GM12878 (cell line): Measurements from ENCODE around the gene NCDN. TPM values are rescaled to one million over a fixed set of nuclear protein-coding genes. Genes with fewer than 3 reads are reported as not detected.

Source experiments
- ATAC-seq: fragments of 200-7000 bp; cut with Tn5 transposase; 3 replicates; pipeline ENCODE4 v1.9.1; 2020; ENCODE audit warnings: mild to moderate bottlenecking, moderate library complexity
- BruUV-seq: library from RNA; stranded (reverse); fragments of 400-500 nt; replicated peaks from 2 replicates; lab custom pipeline; 2021; lab: Mats Ljungman, UMichigan
- CTCF ChIA-PET: fragments of 300-600 bp; sonication (Branson Sonifier 250); formaldehyde crosslinking; extraction: SDS; loops from one replicate; lab custom pipeline; 2021; ENCODE audit warnings: inconsistent platforms; lab: Yijun Ruan, JAX
- POLR2A ChIA-PET: fragments of 350-600 bp; formaldehyde crosslinking; extraction: SDS; loops from one replicate; lab custom pipeline; 2021; ENCODE audit warnings: inconsistent platforms; lab: Charles Lee
- RAD21 ChIA-PET: fragments of 300-600 bp; sonication (Branson Sonifier 250); formaldehyde crosslinking; loops from one replicate; lab custom pipeline; 2023; ENCODE audit warnings: antibody characterized with exemption; ENCODE audit not compliant: unreplicated experiment; lab: Charles Lee
- SMC1A ChIA-PET: fragments of 300-600 bp; sonication (Branson Sonifier 250); formaldehyde crosslinking; loops from one replicate; lab custom pipeline; 2023; ENCODE audit not compliant: unreplicated experiment, uncharacterized antibody; lab: Charles Lee
- DNase-seq: peaks from one replicate; pipeline ENCODE4 v3.0.0-alpha.2; 2011; ENCODE audit warnings: low read depth, low spot score
- FAIRE-seq: peaks from 3 replicates; lab custom pipeline; 2011; peaks lifted over from hg19 to GRCh38; lab: Jason Lieb, UNC
- H2AFZ ChIP-seq: 2 replicates; pipeline ENCODE4 v1.6.0; 2011; ENCODE audit warnings: low read depth, low read length, control low read depth; ENCODE audit not compliant: control insufficient read depth
- H3K27ac ChIP-seq: 2 replicates; pipeline ENCODE4 v1.5.1; 2011; ENCODE audit warnings: control low read depth; ENCODE audit not compliant: control insufficient read depth, insufficient read depth
- H3K27me3 ChIP-seq, 2 experiments: replicated peaks in 1 of 2; 2 replicates each; pipeline versions ENCODE4 v1.6.0 to v1.6.1; 2011; ENCODE audit warnings: low read length in 1 of 2; ENCODE audit not compliant: control insufficient read depth in 2 of 2, insufficient read depth in 2 of 2
- H3K36me3 ChIP-seq, 2 experiments: 2 replicates each; pipeline ENCODE4 v1.5.1; 2011; ENCODE audit warnings: low read length in 1 of 2; ENCODE audit not compliant: control insufficient read depth in 2 of 2, insufficient read depth in 2 of 2
- H3K4me1 ChIP-seq: 2 replicates; pipeline ENCODE4 v1.6.1; 2011; ENCODE audit warnings: mild to moderate bottlenecking, low read length, moderate library complexity, mixed read lengths; ENCODE audit not compliant: control insufficient read depth, insufficient read depth
- H3K4me2 ChIP-seq: 2 replicates; pipeline ENCODE4 v1.6.0; 2011; ENCODE audit warnings: control low read depth; ENCODE audit not compliant: control insufficient read depth, insufficient read depth
- H3K4me3 ChIP-seq: fragments of 200-600 bp; sonication (generic); 2 replicates; pipeline ENCODE4 v1.5.1; 2016
- H3K79me2 ChIP-seq: 2 replicates; pipeline ENCODE4 v1.6.0; 2011; ENCODE audit warnings: low read length; ENCODE audit not compliant: control insufficient read depth, insufficient read depth
- H3K9ac ChIP-seq: 2 replicates; pipeline ENCODE4 v1.8.0; 2011; ENCODE audit warnings: low read length, control low read depth, mixed read lengths; ENCODE audit not compliant: control insufficient read depth, insufficient read depth
- H3K9me3 ChIP-seq: replicated peaks from 3 replicates; pipeline ENCODE4 v1.5.1; 2011; ENCODE audit warnings: mild to moderate bottlenecking, low read length; ENCODE audit not compliant: control insufficient read depth, insufficient read depth
- H4K20me1 ChIP-seq: 2 replicates; pipeline ENCODE4 v1.6.0; 2011; ENCODE audit not compliant: control insufficient read depth, insufficient read depth
- BHLHE40 ChIP-seq, 2 experiments: fragments of 450-650 bp in 1 of 2; IDR thresholded peaks; 2 replicates each; pipeline ENCODE4 v1.6.1; 2011 to 2017; ENCODE audit warnings: low read depth in 2 of 2, borderline replicate concordance in 1 of 2, improper control_type of control experiment in 1 of 2, low read length in 1 of 2, mild to moderate bottlenecking in 1 of 2
- BRCA1 ChIP-seq: IDR thresholded peaks from 2 replicates; pipeline ENCODE4 v1.6.1; 2011; ENCODE audit warnings: low read depth, low read length, improper control_type of control experiment
- TCF3 ChIP-seq: IDR thresholded peaks from 2 replicates; pipeline ENCODE4 v1.6.1; 2012; ENCODE audit warnings: low read depth, mild to moderate bottlenecking, low read length, borderline replicate concordance; ENCODE audit not compliant: insufficient read depth
- WGBS: methylation state at CpG from one replicate; pipeline ENCODE4 v1.1.6; 2016; ENCODE audit warnings: low lambda C conversion rate; ENCODE audit not compliant: insufficient replicate concordance, insufficient coverage; ENCODE audit errors: missing lambda C conversion rate; 5-methylcytosine and 5-hydroxymethylcytosine counted together
- in situ Hi-C: fragments of 300-500 bp; cut with MboI; formaldehyde crosslinking; loops from 9 replicates; pipeline ENCODE4 v1.14.3; 2018; ENCODE audit warnings: mixed read lengths
- intact Hi-C: fragments of 100-400 bp; cut with micrococcal nuclease; formaldehyde crosslinking; loops from one replicate; pipeline ENCODE4 v1.14.2; 2022; ENCODE audit not compliant: unreplicated experiment
- polyA plus RNA-seq, 11 experiments: library from polyadenylated mRNA; depleted of rRNA in 4 of 11; unstranded in 6 of 11; stranded (reverse) in 5 of 11; fragments of >200 nt; fragmentation: Nextera tagmentation in 4 of 11; fragmentation: Illumina TruSeq in 1 of 11; extraction: Ambion mirVana in 4 of 11; extraction: Trizol in 1 of 11; gene quantifications; 1 replicate in 1 of 11; 2 replicates in 10 of 11; pipeline versions ENCODE4 v1.2.1 to v1.2.3, GENCODE V29; 2011 to 2016; ENCODE audit warnings: inconsistent platforms in 2 of 11, missing spikeins in 2 of 11, low read depth in 1 of 11
- total RNA-seq, 4 experiments: library from RNA; depleted of rRNA in 3 of 4; stranded (reverse); fragments of >200 nt in 3 of 4; fragmentation: Illumina TruSeq in 1 of 4; extraction: Trizol in 1 of 4; gene quantifications; 2 replicates each; pipeline versions ENCODE4 v1.2.1 to v1.2.3, GENCODE V29; 2013 to 2021

The NCDN gene
- total and polyA plus RNA-seq, 10 of the 15 experiments (the other 5 are each of a cell fraction or from before 2014, with no cell fraction given), result 1.8 to 25.5 (median 10.9) TPM

GRCh38 chr1:35556484-35557117, 998 bp upstream of the NCDN start:
- ChIA-PET POLR2A (interaction anchor here (0.5 to 2.9 kb wide), 10 partner anchors 8 to 869 kb away, joined by 3 to 19 read pairs (median 6); partner anchors contain the start of gene CLSPN), SMC1A (interaction anchor here (0.6 to 2.6 kb wide), 15 partner anchors 8 to 253 kb away, joined by 3 to 26 read pairs (median 6); partner anchors contain the start of gene CLSPN), RAD21 (interaction anchor here (0.6 to 4.6 kb wide), 8 partner anchors 8 to 159 kb away, joined by 3 to 35 read pairs (median 5); no protein-coding TSS in a partner anchor)
- Histone ChIP-seq H3K79me2 (peaks cover 44% of the 10 kb centered on the region), H3K9ac (peak overlapping the region; percentile 93), H2AFZ (peak overlapping the region; percentile 100), H3K36me3 (peaks cover 0 to 3% of the 10 kb centered on the region in 2 experiments; a peak in 3 of 4 replicates)
- ATAC-seq (no peak), DNase-seq (no peak)
- intact Hi-C loops, result loop anchor here (2.0 kb wide), 1 partner anchor 18 kb away; no protein-coding TSS in a partner anchor
- no TSS peak for BruUV-seq
- TF ChIP-seq TCF3, result 0 out of 2 replicates have a peak, but pooled peaks have one; percentile 21
- TF ChIP-seq BHLHE40 (IDR thresholded peaks at IDR 0.05; ENCODE audit: borderline replicate concordance in 1 of 2, low read depth in 2 of 2, low read length in 1 of 2), result 0 out of 4 replicates have a peak, but pooled peaks of 1 of the 2 experiments have one; percentile 9
- no peak for TF ChIP-seq BRCA1
- TF ChIP-seq, all 136 proteins: peak for 2
- H3K9me3 ChIP-seq, result no peaks in the 10 kb centered on the region
- CTCF ChIA-PET, result interaction anchor here (0.7 to 3.9 kb wide), 14 partner anchors 8 to 355 kb away, joined by 3 to 40 read pairs (median 4); no protein-coding TSS in a partner anchor
- peaks cover 10% of the 10 kb centered on the region for H3K4me1 ChIP-seq
- peak overlapping the region; percentile 90 for H3K4me2 ChIP-seq
- peak; percentile 70 for FAIRE-seq
- H3K27me3 ChIP-seq, result no peaks in the 10 kb centered on the region
- WGBS, result under 1% methylated on average over 15 of the region's 17 CpGs
- H4K20me1 ChIP-seq, result no peaks in the 10 kb centered on the region
- H3K4me3 ChIP-seq, result peak overlapping the region; percentile 67
- in situ Hi-C loops, result no loop called here
- peak overlapping the region; percentile 97 for H3K27ac ChIP-seq
